ENCODE data around the gene ANKRD55. TPM values are rescaled to one million over a fixed set of nuclear protein-coding genes. Genes with fewer than 3 reads are reported as not detected.

ANKRD55 gene
- total and polyA plus RNA-seq, 2 donors (not counting 1 experiment from before 2014, with no cell fraction given) = 0.07 TPM; not detected in 1

GRCh38 chr5:56169281-56169680 is 63.8 kb downstream of the ANKRD55 start:
- DNase-seq = no peak
- TF ChIP-seq EZH2 (IDR thresholded peaks at IDR 0.05; ENCODE audit: borderline replicate concordance, insufficient read depth, low read depth, low read length, poor library complexity, severe bottlenecking) (no peak), CTCF (IDR thresholded peaks at IDR 0.05) (no peak)
- Mint-ChIP-seq H3K9me3 (ENCODE audit: insufficient read depth) (no peaks in the 10 kb centered on the region), H3K4me1 (no peaks in the 10 kb centered on the region), H3K27ac (no peak overlapping the region), H3K4me3 (no peak overlapping the region), H3K27me3 (peaks cover 34% of the 10 kb centered on the region)
- H3K4me1 ChIP-seq (ENCODE audit: control insufficient read depth in 2 of 2, insufficient read depth in 2 of 2, low read length in 2 of 2) = no peaks in the 10 kb centered on the region
- POLR2A ChIA-PET = no interaction called here
- no CpG with 5 or more reads among the region's 2 CpGs for WGBS (ENCODE audit: insufficient coverage)
- no peaks in the 10 kb centered on the region for H3K79me2 ChIP-seq (ENCODE audit: control insufficient read depth, insufficient read depth, low read length)
- no peaks in the 10 kb centered on the region for H3K36me3 ChIP-seq (replicated peaks in 1 of 2; ENCODE audit: control extremely low read depth in 1 of 2, control insufficient read depth in 1 of 2, extremely low read depth in 1 of 2, insufficient read depth in 2 of 2, low read length in 1 of 2)
- H3K27me3 ChIP-seq (replicated peaks in 1 of 4; ENCODE audit: control extremely low read depth in 1 of 4, control insufficient read depth in 3 of 4, insufficient read depth in 4 of 4, low read length in 3 of 4) = peaks cover 0 to 5% (median 0%) of the 10 kb centered on the region in 4 experiments
- H4K20me1 ChIP-seq (ENCODE audit: control insufficient read depth, insufficient read depth, low read length, poor library complexity, severe bottlenecking) = no peaks in the 10 kb centered on the region
- intact Hi-C loops (cut with micrococcal nuclease) = no loop called here
- no peak overlapping the region for H3K27ac ChIP-seq (ENCODE audit: low read length in 2 of 2)
- H3K9ac ChIP-seq (ENCODE audit: low read length) = no peak overlapping the region
- CTCF ChIA-PET = no interaction called here
- no peak for ATAC-seq (ENCODE audit: low read depth)
- no peak overlapping the region for H2AFZ ChIP-seq (ENCODE audit: insufficient read depth, low read depth, low read length, poor library complexity, severe bottlenecking)
- no peak overlapping the region for H3K4me3 ChIP-seq (ENCODE audit: control extremely low read depth in 1 of 5, extremely low read depth in 1 of 5, insufficient read depth in 1 of 5, low read depth in 2 of 5, low read length in 4 of 5)
- H3K9me3 ChIP-seq (ENCODE audit: control extremely low read depth in 1 of 3, control insufficient read depth in 2 of 3, insufficient read depth in 1 of 3, low read length in 2 of 3) = no peaks in the 10 kb centered on the region
- H3K4me2 ChIP-seq (replicated peaks; ENCODE audit: low read depth, low read length, poor library complexity, severe bottlenecking) = no peak overlapping the region

- Histone ChIP-seq H3K4me3 (ENCODE audit: control extremely low read depth in 1 of 5, extremely low read depth in 1 of 5, insufficient read depth in 1 of 5, low read depth in 2 of 5, low read length in 4 of 5) (no peak overlapping the region), H3K4me2 (replicated peaks; ENCODE audit: low read depth, low read length, poor library complexity, severe bottlenecking) (no peak overlapping the region), H3K27me3 (replicated peaks in 1 of 4; ENCODE audit: control extremely low read depth in 1 of 4, control insufficient read depth in 3 of 4, insufficient read depth in 4 of 4, low read length in 3 of 4) (peaks cover 0 to 4% (median 0%) of the 10 kb centered on the region in 4 experiments), H3K4me1 (ENCODE audit: control insufficient read depth in 2 of 2, insufficient read depth in 2 of 2, low read length in 2 of 2) (no peaks in the 10 kb centered on the region), H3K9ac (ENCODE audit: low read length) (no peak overlapping the region), H4K20me1 (ENCODE audit: control insufficient read depth, insufficient read depth, low read length, poor library complexity, severe bottlenecking) (no peaks in the 10 kb centered on the region), H2AFZ (ENCODE audit: insufficient read depth, low read depth, low read length, poor library complexity, severe bottlenecking) (no peak overlapping the region), H3K9me3 (ENCODE audit: control extremely low read depth in 1 of 3, control insufficient read depth in 2 of 3, insufficient read depth in 1 of 3, low read length in 2 of 3) (no peaks in the 10 kb centered on the region), H3K27ac (ENCODE audit: low read length in 2 of 2) (no peak overlapping the region), H3K36me3 (replicated peaks in 1 of 2; ENCODE audit: control extremely low read depth in 1 of 2, control insufficient read depth in 1 of 2, extremely low read depth in 1 of 2, insufficient read depth in 2 of 2, low read length in 1 of 2) (no peaks in the 10 kb centered on the region), H3K79me2 (ENCODE audit: control insufficient read depth, insufficient read depth, low read length) (no peaks in the 10 kb centered on the region)
- no peak for ATAC-seq (ENCODE audit: low read depth)
- intact Hi-C loops (cut with micrococcal nuclease) = no loop called here
- H3K4me1 Mint-ChIP-seq = no peaks in the 10 kb centered on the region
- H3K27me3 Mint-ChIP-seq = peaks cover 42% of the 10 kb centered on the region
- TF ChIP-seq EZH2 (IDR thresholded peaks at IDR 0.05; ENCODE audit: borderline replicate concordance, insufficient read depth, low read depth, low read length, poor library complexity, severe bottlenecking) = no peak
- no peak for TF ChIP-seq CTCF (IDR thresholded peaks at IDR 0.05)
- H3K27ac Mint-ChIP-seq = no peak overlapping the region
- no peak for DNase-seq
- no peaks in the 10 kb centered on the region for H3K9me3 Mint-ChIP-seq (ENCODE audit: insufficient read depth)
- H3K4me3 Mint-ChIP-seq = no peak overlapping the region
- WGBS (ENCODE audit: insufficient coverage) = no CpG with 5 or more reads among the region's 8 CpGs
- ChIA-PET CTCF (no interaction called here), POLR2A (no interaction called here)
Measured at GRCh38 chr5:56168066-56168478, 65.1 kb downstream of the ANKRD55 start.

All from B cell (primary cell).